GM19452 (cell line): ENCODE results near the gene NKAIN1.
"Not testable (repeated sequence)": the region's sequence is repeated elsewhere in the genome, so short reads cannot be mapped to it uniquely, and the experiment has no call there.

Source experiments
- ATAC-seq: cut with Tn5 transposase; IDR thresholded peaks from one replicate; pipeline ENCODE4 v1.9.1; 2021; ENCODE audit not compliant: unreplicated experiment

NKAIN1 gene

DNA sequence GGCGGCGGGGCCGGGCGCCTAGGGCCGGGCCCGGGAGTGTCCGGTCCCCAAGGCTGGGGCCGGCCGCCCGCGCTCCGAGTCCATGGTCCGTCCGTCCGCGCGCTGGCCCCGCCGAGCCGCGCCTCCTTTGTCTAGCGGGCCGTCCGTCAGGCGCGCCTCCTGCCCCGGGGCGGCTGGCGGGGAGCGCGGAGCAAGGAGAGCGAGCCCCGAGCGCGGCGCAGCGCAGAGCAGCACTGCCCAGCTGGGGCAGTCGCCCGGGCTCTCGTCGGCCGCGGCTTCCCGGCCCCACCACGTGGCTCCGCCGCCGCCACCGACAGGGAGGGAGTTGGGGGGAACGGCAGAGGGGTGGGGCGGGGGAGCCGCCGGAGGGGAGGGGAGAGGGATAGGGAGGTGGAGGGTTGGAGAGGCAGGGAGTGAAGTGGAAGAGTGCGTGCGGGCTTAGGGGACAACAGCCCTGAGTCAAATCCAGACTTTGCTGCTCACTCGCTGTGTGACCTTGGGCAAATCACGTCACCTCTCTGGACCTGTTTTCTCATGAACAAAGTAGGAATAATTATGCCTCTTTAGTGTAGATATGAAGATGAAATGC, at the start of gene NKAIN1:
TSS of gene NKAIN1 (minus strand) at position 235 of the 589 bp plus-strand sequence. CDS start 340 bp downstream, outside the sequence.
- no peak for ATAC-seq

DNA sequence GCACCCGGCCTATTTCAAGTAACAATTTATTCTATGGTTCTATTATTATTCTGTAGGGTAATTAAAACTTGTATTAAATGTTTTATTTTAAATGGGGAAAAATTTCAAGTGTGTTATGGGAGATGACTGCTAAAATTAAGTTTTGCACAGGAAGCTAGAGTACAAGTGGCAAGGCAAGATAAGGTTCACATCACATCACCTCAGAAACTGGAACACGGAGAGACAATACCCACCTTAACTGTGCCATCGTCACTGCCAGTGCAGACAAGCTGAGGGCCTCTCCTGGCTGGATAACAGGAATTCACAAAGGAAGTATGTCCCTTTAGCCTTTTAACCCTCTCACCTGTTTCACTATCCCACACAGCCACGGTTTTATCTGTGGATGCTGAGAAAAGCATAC, 49.3 kb upstream of the NKAIN1 start:
- ATAC-seq, result no peak

DNA sequence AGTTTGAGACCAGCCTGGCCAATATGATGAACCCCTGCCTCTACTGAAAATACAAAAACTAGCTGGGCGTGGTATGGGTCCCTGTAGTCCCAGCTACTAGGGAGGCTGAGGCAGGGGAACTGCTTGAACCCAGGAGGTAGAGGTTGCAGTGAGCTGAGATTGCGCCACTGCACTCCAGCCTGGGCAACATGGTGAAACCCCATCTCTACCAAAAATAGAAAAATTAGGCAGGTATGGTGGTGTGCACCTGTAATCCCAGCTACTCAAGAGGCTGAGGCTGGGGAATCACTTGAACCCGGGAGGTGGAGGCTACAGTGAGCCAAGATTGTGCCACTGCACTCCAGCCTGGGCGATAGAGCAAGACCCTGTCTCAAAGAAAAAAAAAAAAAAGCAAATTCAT, 48.1 kb upstream of the NKAIN1 start:
- not testable (repeated sequence) for ATAC-seq

DNA sequence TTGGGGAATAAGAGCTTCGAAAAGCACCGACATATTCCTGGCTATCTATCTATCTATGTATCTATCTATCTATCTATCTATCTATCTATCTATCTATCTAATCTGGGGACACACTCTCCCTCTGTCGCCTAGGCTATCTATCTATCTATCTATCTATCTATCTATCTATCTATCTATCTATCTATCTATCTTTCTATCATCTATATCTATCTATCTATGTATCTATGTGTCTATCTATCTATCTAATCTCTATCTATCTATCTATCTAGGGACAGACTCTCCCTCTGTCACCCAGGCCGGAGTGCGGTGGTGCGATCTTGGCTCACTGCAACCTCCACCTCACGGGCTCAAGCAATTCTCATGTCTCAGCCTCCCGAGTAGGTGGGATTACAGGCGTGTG, 42.7 kb upstream of the NKAIN1 start:
- not testable (repeated sequence) for ATAC-seq

DNA sequence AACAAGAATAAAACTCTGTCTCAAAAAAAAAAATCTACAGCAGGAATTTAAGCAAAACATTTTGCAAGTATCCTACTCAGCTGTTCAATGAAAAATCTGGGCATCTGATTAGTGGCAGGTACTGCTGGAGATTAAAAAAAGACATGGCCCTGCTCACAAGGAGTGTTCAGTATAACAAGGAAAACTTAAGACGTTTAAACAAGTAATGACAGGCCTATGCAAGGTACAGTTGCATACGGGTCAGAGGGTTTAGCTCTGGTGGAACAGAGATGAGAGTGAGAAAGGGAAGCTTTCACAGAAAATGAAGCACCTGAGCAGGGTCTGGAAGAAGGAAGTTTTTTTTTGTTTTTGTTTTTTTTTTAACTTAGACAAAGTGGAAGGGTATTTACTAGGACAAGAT, 33.9 kb upstream of the NKAIN1 start:
- ATAC-seq, result no peak

DNA sequence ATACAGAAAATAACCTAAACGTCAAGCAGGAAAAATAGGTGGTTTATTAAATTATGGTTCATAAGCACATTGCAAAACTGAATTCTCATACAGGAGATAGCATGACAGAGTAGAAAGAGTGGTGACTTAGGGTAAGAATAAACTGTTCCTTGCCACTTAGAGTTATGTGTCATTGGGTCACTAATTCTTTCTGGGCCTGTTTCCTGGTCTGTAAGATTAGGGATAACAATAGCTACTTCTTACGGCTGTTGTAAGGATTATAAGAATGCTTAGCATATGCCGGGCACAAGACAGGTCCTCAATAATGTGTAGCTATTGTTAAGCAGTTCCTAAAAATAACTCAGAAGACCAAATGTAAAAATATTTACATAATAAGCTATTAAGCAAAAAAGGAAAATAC, 32.7 kb upstream of the NKAIN1 start:
- ATAC-seq, result no peak

DNA sequence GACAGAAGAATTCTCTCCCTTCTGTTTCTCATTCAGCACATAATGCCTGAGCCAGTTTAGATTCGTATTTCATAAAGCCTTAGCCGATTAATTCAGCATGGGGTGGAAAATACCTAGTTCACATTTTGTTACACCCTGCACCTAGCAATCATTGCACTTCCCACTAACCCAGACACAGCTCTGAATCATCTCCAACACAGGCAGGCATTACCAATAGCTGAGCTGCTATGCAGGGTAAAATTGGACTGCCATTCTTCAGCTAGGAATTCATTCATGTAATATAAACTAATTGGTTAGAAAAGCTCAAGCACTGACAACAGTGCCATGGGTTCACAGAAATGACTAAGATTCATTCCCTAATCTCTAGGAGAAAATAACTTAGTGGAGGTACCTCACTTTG, 26.9 kb upstream of the NKAIN1 start:
- no peak for ATAC-seq

DNA sequence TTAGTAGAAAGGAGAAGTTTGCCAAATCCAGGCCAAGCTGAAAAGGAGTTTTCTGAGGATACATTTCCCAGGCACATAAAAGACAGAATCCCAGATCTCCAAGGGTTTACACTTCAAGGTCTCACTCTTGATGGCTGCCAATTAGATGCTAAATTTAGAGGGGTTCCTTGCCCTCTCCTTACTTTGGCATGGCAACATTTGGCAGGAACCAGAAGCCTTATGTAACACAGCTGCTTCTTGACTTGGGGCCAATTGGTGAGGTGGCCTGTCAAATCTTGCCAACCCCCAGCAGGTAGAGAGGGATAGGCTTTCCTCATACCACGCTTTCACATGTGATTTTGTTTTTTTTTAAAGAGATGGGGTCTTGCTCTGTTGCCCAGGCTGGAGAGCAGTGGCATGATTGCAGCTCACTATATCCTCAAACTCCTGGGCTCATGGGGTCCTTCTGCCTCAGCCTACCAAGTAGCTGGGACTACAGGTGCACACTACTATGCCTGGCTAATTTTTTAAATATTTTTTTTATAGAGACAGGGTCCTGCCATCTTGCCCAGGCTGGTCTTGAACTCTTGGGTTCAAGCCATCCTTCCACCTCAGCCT, 25.2 kb upstream of the NKAIN1 start:
- no peak for ATAC-seq

DNA sequence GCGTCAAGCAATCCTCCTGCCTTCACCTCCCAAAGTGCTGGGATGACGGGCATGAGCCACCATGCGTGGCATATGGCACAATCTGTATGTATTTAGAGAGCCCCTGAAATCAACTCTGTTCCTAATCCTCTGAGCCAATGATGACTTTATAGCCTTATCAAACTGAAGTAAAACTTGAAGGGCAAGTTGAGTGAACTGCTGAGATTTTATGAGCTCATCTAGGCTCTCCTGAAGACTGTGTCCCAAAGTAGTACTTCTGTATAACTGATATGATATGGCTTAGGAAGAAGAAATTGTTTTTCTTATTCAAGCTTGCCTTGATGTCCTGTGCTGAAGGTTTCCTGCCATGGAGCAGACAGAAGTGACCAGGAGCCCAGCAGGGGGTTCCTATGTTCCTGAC, 23.7 kb upstream of the NKAIN1 start:
- no peak for ATAC-seq

DNA sequence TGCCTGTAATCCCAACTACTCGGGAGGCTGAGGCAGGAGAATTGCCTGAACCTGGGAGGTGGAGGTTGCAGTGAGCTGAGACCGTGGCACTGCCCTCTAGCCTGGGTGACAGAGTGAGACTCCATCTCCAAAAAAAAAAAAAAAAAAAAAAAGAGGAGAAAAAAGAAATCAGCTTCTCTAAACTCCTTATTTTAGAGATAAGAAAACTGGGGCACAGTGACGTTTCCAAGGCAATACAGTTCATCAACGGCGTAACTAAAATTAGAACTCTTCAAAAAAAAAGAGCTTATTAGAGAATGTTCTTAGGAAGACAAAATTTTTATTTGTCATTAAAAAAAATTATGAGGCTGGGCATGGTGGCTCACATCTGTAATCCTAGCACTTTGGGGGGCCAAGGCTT, 22.7 kb upstream of the NKAIN1 start:
- not testable (repeated sequence) for ATAC-seq

DNA sequence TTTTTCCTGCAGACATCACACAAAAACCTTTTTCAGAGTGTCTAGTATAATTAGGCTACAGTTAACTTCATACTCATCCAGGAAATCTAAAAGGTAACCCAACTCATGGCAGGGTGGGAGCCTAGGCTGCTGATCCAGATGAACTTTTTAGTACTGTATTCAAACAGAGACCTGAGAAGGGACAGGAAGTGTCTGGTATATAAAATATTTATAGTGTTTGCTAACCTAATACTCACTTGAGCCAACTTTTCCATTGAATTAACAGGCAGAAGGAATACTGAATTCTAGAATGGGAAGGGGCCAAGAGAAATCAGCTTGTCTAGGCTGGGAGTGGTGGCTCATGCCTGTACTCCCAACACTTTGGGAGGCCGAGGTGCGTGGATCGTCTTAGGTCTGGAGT, 22.2 kb upstream of the NKAIN1 start:
- ATAC-seq, result no peak

DNA sequence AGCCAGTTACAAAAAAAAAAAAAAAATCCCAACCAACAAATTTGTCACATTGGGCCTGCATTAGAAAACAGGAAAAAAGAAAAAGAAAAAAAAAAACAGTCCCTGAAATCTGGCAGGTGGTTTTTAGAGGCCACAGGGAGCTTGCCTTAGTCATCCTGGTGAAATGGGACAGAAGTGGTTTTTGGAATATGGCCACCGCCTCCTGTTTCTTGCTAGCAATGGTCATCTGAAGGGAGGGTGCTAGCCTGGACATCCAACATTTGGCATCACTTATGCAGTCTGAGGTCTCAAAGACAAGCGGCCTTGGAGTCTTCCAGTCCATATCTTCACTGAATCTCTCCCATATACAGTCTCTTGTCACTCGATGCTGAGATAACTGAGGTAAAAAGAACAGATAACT, 20.1 kb upstream of the NKAIN1 start:
- ATAC-seq, result no peak

DNA sequence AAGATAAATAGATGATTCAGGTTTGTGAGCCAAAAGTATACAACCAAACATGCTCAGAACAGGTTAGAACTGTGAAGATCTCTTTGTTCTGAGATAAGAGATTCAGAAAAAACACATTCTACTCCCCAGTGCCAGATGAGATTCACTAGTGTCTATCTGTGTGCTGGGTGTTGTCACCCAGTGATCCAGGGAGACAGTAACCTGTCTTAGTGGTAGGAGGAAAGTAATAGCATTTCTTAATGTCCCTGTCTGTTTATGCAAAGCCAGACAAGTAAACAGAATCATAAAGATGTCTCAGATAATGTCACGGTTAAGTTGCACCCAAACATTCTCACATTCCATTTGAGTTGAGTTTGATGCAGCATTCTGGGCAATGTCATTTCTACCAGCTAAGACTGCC, 18.9 kb upstream of the NKAIN1 start:
- ATAC-seq, result no peak

DNA sequence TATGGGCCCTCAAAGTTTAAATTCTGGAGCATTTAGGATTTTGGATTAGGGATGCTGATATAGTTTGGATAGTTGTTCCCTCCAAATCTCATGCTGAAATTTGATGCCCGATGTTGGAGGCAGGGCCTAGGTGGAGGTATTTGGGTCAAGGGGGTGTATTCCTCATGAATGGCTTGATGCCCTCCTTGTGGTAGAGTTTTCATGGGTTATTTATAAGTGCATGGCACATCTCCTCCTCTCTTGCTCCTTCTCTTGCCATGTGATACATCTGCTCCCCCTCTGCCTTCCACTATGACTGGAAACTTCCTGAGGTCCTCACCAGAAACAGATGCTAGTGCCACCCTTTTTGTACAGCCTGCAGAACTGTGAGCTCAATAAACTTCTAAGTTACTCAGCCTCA, 17.5 kb upstream of the NKAIN1 start:
- ATAC-seq, result no peak

DNA sequence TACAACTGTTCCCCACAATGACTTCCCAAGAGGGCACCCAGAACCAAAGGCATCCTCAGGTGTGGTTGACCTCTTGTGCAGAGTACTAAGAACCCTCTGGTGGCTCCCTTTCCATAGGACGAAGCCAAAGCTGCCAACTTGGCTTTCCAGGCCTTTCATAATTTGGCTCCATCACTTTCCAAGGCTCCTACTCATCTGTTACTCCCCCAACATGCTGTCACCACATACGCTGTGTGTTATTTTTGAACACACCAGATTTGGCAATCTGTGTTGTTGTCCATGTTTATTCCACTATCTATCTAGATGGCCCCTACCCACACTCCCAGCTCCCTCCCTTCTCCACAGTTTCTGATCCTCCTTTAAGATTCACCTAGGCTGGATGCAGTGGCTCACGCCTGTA, 10.2 kb upstream of the NKAIN1 start:
- ATAC-seq, result no peak

DNA sequence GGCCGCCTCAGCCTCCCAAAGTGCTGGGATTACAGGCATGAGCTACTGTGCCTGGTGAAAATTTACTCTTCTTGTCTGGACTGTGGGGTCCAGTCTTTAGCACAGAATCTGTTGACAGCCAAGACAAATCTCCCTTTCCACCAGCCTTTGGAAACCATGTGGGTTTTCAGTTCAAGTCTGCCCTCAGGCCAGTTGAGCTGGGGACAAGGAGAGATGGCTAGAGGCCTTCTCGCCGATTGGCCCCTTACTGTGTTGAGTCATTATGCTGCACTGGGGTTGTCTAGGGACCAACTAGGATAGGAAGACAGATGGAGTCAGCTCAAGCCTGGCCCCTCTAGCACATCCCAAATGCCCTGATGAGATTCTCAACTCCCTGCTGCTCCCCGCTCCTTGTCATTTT, 8.6 kb upstream of the NKAIN1 start:
- ATAC-seq, result no peak

DNA sequence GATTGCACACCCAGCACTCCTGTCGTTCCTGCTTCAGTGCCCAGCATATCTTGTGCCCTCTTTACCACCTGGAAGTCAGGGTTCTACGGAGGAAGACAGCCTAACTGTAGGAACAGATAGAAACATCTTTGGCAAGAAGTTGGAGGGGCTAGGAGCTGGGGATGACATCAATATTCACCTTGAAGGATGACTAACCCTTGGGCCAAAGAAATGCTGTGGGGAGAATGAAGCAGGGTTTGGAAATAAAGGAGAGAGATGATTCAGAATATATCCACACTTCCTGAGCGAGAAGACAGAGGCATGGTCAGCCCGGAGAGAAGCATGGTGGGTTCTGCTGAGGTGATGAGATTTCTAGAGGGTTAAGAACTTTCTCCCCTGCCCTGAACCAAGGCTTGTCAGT, 4.6 kb upstream of the NKAIN1 start:
- no peak for ATAC-seq

DNA sequence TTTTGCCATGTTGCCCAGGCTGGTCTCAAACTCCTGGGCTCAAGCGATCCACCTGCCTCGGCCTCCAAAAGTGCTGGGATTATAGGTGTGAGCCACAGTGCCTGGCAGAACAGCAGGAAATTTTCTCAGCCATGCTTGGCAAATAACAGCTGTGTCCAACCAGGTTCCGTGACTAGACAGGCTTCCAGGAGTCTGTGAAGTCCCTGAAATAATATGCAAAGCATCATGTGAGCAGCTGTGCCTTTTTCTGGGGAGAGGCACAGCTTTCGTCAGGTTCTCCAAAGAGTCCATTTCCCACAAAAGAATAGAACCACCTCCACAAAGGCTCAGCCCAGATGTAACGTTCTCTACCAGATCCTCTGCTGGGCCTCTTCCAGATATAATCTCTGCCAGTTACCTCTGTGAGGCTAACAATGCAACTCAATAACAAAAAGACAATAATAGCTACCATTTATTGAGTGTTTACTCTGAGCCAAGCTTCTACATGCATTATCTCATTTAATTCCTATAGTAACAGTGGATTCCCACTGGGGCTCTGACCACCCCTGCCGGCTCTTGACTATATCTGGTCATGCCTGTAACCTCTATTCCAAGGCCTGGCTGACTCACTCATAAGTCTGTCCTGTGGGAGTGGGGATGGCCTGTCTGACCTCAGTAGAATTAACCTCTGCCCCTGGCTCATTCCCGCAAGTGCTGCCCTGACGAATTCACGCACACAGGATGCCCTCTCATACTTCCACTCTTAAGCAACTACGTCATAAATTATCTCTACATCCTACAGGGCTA, 4.0 kb upstream of the NKAIN1 start:
- ATAC-seq, result no peak

DNA sequence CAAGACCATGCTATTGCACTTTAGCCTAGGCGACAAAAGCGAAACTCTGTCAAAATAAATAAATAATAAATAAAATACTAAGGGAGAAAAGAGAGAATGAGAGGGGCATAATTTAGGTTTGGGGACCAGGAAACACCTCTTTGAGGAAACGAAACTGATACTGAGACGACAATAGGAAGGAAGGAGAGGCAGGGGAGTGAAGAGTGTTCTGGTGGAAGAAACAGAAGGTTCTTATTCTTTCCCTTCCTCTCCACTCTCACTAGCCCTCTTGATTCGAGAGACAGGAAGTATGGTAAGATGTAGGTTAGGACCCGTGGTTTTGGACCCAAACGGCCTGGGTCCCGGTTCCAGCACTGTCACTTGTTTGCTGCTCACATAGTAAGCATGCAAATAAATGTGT, 1.6 kb upstream of the NKAIN1 start:
- no peak for ATAC-seq

DNA sequence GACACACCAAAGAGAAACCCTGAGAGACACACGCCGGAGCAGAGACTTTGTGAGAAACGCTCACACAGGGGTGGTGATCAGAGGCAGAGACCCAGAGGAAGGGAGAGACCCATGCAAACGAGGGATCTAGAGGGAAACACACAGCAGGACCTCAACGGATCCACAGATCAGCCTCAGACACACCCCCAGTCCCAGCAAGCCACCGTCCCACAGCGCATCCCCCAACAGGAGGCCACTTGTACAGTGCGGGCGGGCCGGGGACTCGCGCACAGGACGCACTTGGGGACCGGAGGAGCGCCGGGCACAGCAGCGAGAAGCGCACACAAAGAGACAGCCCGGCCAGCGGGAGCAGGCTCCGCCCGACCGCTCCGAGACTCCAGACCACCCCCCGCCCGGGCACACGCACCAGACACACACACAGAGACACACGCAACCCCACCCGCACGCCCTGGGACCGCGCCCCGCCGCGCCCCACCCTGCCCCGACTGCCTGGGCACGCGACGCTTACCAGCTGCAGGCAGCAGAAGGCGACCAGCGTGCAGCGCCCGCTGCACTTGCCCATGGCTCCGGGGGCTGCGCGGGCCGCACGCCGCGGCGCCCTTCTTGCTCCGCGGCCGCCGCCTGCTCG, 587 bp downstream of the NKAIN1 start:
- ATAC-seq, result no peak

DNA sequence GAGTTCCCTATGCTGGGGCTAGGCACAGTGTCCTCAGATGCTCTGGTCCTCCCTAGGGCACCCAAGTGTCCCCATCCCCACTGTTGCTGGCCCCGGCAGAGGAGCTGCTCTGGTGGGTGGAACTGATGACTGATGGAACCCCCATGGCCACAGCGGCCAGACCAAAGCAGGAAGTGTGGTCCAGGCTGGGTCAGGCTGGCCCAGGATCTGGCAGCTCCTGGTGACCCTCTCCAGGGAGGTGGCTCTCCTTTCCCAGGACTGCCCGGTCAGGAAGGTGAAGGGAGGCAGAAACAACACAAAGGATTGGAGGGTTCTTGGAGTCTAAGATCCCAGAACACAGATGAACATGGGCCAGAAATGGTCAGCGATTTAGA, 1.1 kb downstream of the NKAIN1 start:
- no peak for ATAC-seq

DNA sequence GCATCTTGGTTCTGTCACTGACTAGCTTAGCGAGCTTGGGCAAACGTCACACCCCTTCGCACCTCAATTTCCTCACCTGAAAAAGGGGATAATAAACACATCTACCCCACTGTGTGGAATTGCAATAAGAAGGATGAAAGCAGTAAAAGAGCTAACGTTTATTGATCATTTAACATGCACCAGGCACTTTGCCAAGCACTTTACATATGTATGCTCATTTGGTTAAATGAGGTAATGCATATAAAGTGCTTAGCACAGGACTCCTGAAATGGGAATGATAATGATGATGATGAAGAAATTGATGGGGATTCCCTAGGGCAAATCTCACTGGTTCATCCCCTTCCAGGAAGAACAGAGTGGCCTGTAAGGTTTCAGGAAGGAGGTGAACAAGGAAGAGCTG, 4.8 kb downstream of the NKAIN1 start:
- ATAC-seq, result no peak
